SK-N-DZ (cell line): Measurements from ENCODE around the gene CFAP97D1. TPM values are rescaled to one million over a fixed set of nuclear protein-coding genes. Genes with fewer than 3 reads are reported as not detected.

Source experiments
- DNase-seq: peaks from one replicate; pipeline ENCODE4 v3.0.0-alpha.2; 2015; ENCODE audit warnings: low spot score
- polyA plus RNA-seq, 2 experiments: library from polyadenylated mRNA; depleted of rRNA; stranded (reverse); fragments of >200 nt; gene quantifications; 2 replicates each; pipeline ENCODE4 v1.2.3, GENCODE V29; 2014

CFAP97D1 gene
- not detected in 2 replicates for polyA plus RNA-seq (2014; cell fraction: cytosol; rRNA removed)
- polyA plus RNA-seq (2014; cell fraction: nucleus; rRNA removed): not detected in 2 replicates

DNA sequence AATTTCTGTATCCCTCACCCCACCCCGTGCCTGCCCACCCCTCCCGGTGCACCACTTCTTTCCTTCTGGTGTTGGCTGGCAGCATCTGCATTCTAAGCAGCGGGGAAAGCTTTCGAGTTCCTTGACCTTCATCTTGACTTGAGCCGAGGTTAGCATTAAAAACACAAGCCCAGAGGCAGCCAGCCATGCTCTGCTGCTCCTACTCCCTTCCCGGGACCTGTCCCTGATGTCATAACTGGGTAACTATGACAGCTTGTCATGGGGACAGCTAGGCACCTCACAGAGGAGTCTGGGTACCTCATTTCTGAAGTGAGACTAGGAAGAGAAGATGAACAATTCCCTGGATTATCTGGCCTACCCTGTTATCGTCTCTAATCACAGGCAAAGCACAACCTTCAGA lies at the start of gene CFAP97D1:
Gene CFAP97D1, plus strand, starts transcription at position 301 of the 400 bp plus-strand sequence. Its CDS starts 28 bp downstream, at position 329.
- DNase-seq: no peak

GRCh38 chr17:43732958-43733357 lies 47.3 kb upstream of the CFAP97D1 start:
- no peak for DNase-seq

- no peak for DNase-seq
Measured at GRCh38 chr17:43733956-43734355, 46.3 kb upstream of the CFAP97D1 start.

DNA sequence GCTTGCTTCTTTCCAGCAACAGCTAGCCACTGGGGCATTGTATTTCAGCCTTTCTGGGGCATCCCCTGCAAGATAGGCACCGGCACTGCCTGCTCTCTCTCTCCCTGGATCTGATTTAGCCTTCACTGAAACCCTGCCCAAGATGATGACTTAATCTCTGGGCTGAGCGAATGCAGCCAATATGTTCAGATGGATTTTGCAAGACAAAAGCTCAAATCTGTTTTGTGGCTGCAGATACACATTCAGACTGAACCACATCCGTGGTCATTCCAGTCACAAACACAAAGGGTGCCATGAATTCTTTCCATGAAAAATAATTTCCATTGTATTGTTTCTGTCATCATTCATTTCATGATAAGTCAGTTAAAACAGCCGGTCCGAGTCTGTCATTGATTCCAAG lies 45.9 kb upstream of the CFAP97D1 start:
- no peak for DNase-seq

- DNase-seq: no peak
Measured at GRCh38 chr17:43736389-43736788, 43.8 kb upstream of the CFAP97D1 start.

- no peak for DNase-seq
Measured at GRCh38 chr17:43737722-43738121, 42.5 kb upstream of the CFAP97D1 start.

GRCh38 chr17:43740541-43740940 lies 39.7 kb upstream of the CFAP97D1 start:
- DNase-seq: no peak

- DNase-seq: no peak
Measured at GRCh38 chr17:43741636-43742035, 38.6 kb upstream of the CFAP97D1 start.

GRCh38 chr17:43745541-43745940 lies 34.7 kb upstream of the CFAP97D1 start:
- no peak for DNase-seq

- DNase-seq: no peak
Measured at GRCh38 chr17:43750153-43750552, 30.1 kb upstream of the CFAP97D1 start.

DNA sequence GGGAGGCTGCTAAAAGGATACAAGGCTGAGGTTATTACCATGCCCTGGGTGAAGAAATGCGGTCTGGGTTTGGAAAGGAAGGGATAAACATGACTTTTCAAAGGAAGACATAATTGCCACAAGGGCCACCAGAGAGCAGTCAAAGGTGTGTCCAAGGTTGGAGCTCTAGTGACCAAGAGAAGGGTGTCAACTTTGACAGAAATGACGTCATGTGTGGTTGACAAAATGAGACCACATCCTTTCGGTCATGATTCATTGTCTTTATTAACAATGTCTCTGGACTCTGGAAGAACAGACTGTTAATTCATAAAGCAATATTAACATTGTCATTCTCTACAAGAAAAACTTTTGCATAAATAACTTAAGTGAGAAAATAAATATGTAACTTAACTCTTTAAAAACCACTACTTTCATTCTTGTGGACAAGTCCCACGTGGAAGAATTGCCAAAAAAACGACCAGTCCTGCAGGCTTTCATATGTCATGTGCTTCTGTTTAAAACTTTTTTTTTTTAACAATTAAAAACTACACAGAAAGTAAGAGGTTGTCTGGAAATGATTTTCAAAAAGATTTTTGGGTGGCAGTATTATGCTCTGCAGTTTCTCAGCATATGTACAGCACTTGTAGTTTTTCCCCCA lies 26.6 kb upstream of the CFAP97D1 start:
- DNase-seq: no peak

DNA sequence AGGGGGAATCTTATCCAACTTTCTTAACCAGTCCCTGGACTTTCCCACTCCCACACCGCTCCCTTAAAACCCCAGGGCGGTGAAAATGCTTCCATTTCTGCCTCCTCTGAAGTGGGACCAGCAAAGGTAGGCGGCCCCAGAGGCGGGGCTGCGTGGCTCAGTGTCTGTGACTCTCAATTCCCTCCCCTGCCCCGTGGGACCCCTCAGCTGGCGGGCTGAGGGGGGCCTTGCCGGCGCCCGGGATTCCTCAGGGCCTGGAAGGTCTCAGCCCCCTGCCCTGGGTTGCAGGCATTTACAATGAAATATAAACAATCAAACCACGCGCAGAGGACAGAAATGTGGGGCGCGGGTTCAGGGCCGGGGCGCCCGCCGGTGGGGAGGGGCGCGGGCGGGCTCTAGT lies 25.3 kb upstream of the CFAP97D1 start:
- no peak for DNase-seq

DNA sequence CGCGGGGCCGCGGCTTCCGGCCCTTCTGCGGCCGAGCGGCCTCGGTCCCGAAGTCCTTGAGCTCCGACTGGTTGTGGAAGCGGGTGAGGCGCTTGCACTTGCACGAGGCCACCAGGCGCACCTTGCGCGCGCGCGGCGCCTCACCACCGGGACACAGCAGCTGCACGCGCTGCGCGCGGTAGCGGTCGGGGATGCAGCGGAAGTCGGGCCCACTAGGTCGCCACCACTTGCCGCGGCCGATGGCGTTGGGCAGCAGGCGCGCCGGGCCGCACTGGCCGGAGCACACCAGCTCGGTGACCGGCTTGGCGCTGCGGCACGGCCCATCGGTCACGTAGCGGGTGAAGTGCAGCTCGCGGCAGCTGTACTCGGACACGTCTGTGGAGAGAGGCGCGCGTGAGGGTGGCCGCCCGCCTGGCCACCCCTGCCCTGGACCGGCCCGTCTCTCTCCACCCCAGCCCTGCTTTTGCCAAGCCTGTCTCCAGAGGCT lies 24.8 kb upstream of the CFAP97D1 start:
- DNase-seq: no peak

GRCh38 chr17:43756201-43756600 lies 24.0 kb upstream of the CFAP97D1 start:
- DNase-seq: no peak

- no peak for DNase-seq
Measured at GRCh38 chr17:43757171-43757660, 23.0 kb upstream of the CFAP97D1 start.

DNA sequence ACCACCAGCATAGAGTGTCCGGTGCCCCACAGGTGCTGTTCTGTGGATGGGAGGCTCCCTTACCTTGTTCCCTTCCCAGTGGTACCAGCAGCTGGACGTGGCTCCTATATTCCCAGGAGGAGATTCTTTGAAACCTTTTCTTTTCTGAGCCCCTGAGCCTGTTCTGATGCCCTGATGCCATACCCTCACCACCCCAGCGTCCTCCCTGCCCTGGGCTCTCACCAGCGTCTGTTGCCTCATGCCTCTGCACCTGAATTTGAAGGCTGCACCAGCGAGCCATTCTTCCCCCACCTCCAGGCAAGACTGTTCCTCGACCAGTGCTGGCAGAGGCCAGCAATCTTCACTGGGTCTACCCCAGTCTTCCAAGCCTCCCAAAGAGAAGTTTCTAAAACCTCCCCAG lies 22.1 kb upstream of the CFAP97D1 start:
- no peak for DNase-seq

DNA sequence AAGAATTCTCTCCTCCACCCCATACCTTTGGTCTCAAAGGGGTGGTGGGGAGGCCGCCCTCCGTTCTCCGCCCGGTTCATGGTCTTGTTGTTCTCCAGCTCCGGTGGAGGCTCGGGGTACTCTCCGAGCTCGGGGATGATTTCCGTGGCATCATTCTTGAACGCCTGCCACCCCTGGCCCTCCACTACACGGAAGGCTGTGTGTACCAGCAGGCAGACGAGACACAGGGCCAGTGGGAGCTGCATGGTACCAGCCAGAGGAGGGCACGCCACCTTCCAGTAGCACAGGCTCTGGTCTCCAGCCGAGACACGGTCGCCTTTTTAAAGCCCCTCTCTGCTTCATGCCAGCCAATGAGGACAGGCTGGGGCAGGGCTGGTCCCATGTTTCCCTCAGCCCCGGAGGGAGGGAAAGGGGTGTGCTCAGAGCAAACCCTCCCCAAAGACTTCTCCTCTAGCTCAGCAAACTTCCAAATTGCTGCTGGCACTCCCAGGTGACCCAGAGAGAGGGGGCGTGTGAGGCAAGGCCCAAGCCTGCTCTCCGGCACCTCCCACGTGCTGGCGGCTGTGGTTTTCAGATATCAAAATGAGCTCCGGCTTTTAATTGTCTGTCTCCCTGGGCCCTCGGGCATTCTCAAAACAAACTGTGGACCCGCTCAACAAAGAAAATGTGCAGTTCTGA lies 21.6 kb upstream of the CFAP97D1 start, which contains the start of gene SOST:
Gene SOST, minus strand, starts transcription at position 295 of the 678 bp plus-strand sequence. Its CDS starts 50 bp downstream, at position 245.
- DNase-seq: no peak

DNA sequence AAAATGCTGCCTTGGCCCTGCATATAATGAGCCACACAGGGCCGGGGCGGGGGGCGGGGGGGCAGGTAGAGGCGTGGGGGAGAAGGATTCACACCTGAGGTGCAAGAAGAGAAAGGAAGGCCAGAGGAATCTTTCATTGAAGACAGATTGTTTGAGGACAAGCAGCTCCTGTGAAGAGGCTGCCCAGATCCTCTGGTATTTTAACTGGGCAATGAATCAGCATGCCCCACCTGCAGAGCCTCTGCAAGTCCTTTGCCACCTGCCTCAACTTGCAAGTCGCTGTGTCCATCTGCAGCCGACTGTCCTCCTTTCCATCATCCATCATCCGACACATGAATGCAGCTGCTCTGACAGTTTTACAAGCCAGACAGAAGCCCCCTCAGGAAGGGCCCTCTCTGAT lies 20.4 kb upstream of the CFAP97D1 start:
- DNase-seq: no peak

DNA sequence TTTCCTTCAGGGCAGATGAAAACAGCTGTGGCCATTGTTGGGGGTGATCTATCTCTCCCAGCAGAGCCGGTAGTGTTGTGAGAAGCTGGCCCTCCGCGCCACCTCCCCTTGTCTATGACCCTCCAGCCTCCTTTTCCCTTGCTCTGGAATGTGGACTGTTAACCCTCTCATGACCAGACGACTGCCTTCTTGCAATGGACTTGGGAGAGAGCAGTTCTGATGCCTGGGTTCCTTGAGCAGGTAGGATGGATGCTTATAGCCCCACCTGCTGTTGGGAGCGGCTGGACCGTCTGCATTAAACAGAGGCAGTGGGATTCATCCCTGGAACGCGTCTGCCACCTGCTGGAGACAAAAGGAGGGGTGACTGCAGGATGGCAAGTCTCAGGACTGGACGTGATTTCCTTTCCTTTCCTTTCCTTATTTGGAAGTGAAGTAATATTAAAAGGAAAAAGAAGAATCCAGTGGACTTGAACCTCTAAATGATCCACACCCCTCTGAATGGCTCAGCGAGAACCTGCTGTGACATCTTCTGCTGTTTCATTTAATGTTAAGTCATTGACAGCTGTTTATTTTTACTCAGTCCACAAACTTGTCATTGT lies 19.9 kb upstream of the CFAP97D1 start:
- peak; percentile 90 for DNase-seq

DNA sequence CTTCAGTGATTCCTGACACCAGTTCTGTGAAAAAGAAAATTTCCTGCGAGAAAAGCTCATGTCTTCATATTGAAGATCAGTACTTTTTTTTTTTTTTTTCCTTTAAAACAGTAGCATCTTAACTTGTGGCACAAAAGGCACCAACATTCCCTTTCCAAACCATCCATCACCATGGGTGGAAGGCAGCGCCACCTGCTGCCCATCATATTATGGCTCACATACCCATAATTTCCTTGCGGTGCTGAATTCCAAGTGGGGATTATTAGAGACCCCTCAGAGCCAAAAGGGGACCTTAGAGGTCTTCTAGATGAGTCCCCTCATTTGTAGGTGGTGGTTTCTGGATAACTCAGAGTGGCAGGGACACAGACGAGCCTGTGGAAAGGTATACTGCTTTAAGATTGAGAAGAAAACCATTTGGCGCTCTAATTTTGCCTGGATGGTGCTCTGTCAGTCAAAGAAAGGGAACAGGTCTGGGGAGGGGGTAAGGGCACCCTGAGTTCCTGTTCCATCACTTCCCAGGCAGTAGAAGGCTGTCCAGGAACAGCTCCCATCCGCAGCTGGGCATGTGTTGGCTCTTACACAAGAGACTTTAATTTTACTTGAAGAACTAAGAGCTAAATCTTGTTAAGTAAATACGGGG lies 13.7 kb upstream of the CFAP97D1 start:
- DNase-seq: peak; percentile 67

- DNase-seq: no peak
Measured at GRCh38 chr17:43767053-43767712, 13.1 kb upstream of the CFAP97D1 start.
